GM21576 (cell line): ENCODE measurements around the gene KCNK15.

ENCODE experiments used
- ATAC-seq: cut with Tn5 transposase; IDR thresholded peaks from one replicate; pipeline ENCODE4 v1.9.1; 2021; ENCODE audit warnings: mild to moderate bottlenecking, moderate library complexity; ENCODE audit not compliant: unreplicated experiment

KCNK15 gene

DNA sequence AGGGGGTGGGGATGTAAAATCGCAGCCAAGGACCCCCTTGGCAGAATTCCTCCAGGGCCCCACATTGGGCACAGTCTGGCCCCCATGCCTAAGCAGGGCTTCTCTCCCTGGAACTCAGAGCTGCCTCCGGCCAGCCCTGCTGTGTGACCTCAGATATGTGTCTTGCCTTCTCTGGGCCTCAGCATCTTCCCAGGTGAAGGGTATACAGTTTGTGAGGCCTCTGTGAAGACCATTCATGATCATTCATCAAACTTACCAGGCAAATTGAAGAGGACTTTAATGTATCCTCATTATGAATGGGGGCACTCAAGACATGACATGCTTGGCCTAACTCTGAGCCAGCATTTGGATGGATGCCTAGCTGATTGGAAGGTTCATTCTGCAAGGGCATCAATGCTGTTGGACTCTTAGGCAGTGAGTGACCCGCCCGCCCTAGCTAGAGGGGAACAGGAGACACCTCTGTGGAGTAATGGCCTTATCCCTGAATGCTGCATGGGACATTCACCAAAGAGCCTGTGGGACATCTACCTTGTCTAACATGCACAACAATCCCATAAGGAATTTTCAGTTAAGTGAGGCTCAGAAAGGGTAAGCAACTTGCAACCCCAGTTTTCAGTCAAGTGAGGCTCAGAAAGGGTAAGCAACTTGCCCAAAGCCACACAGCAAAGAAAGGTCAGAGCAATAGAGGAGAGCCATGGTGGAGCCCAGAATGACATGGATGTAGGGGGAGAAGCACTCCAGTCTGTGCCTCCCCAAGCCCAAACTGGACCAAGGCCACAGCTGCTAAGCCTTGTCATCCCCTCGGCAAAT is 30.0 kb upstream of the KCNK15 start:
- no peak for ATAC-seq

DNA sequence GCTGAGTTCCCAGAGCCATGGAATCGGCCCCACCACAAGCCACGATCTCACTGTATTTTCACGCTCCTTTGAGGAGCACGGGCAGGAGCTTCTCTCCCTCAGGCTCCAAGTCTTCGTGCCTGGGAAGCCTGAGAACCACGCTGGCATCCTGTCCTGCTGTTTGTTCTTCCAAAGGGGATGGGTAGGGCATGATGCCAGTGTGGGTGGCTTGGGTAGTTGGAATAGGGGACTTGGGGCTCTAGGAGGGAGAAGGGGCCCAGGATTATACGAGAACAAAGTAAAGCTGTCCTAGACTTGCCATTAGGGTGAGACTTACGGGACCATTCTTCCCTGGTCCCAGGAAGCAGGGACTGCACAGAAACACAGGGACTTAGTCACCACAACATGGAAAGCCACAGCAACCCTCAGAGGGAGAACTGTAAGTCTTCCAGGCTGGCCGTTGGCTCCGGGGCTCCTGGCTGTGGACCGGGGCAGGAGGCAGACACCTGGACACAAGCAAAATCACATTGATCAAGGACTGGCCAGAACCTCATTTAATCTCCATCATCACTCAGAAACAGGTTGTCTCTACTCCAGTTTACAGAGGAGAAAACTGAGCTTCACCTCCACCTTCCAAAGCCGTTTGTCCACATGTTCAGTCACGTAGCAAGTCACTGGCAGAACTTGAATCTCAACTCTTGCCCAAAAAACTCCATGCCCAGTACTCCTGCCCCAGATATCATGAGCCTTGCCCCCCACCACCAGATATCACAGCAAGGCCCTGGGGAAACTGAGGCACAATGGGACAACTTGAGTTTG is 29.2 kb upstream of the KCNK15 start:
- ATAC-seq, result no peak

DNA sequence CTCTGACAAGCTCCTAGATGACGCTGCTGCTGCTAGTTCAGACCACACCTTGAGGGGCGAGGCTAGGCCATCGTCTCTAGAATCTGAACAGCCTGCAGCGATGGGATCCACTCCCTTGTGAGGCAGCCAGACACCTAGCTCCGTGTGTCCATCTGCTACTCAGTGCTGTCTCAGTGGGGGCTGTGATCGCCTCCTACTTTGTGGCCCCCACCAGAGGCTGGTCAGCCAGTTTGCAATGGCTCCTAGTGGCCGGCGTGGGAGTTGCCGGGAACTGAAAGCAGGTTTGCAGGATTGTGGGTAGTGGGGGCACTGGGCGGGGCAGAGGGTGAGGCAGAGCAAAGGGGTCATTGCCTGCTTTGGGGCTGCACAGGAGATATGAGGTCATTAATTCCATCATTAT is 27.7 kb upstream of the KCNK15 start:
- ATAC-seq, result no peak

DNA sequence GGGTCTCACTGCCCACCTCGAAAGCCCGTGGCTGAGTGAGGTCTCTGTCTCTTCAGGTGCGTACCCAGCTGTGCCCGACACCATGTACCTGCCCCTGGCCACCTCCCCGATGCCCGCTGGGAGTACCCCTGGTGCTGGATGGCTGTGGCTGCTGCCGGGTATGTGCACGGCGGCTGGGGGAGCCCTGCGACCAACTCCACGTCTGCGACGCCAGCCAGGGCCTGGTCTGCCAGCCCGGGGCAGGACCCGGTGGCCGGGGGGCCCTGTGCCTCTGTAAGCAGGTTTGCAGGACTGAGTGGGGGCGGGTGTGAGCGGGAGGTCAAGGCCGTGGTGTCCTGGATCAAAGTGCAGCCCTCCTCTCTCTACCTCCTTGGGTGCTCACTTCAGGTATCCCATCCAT is 25.8 kb upstream of the KCNK15 start:
- ATAC-seq, result no peak

DNA sequence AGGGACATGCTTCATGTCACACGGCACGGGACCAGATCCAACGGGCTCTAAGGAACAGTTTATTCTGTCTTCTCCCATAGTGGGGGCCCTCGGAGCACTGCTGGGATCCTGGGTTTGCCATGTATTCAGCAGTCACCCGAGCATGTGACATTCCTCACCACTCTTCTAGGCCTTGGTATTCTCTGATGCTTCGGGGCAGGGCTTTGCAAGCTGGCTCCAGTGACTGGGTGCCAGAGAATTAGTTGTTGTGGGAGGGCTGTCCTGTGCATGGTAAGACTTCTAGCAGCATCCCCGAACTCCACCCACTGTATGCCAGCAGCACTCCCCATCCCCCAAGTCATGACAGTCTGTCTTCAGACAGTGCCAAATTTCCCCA is 25.1 kb upstream of the KCNK15 start:
- no peak for ATAC-seq

DNA sequence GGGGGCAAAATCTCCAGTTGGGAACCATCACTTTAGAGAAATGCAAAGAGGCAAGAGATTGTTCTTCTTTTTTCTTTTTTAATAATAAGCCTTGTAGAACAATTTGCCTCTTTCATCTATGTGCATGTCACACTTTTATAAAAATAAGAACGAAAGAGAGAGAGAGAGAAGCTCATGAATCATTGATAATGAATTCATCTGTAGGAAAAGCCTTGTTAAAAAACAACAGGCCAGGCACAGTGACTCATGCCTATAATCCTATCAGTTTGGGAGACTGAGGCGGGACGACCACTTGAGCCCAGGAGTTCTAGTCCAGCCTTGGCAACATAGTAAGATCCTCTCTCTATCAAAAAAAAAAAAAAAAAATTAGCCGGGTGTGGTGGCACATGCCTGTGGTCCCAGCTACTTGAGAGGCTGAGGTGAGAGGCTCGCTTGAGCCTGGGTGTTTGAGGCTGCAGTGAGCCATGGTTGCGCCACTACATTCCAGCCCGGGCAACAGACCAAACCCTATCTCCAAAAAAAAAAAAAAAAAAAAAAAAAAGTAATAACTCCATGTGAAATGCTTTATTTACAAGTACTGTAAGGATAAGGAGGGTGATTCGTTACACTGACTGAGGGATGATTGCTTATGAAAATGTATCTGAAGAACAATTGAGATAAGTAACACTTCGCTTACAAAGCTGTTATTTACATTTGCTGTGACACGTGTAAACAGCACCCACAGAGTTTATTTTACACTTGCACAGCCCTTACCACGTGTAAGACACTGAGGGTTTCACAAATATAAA is 24.5 kb upstream of the KCNK15 start:
- ATAC-seq, result no peak

DNA sequence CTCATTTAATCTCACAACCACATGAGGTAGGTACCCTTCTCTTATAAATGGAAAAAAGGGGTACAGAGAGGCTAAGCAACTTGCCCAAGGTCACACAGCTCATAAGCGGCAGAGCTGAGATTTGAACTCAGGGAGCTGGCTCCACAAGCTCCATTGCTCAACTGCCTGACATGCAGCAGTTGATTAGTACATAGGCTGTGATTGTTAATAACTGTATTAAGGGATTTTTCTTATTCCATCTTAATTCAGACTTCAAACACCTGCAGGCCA is 23.9 kb upstream of the KCNK15 start:
- no peak for ATAC-seq

DNA sequence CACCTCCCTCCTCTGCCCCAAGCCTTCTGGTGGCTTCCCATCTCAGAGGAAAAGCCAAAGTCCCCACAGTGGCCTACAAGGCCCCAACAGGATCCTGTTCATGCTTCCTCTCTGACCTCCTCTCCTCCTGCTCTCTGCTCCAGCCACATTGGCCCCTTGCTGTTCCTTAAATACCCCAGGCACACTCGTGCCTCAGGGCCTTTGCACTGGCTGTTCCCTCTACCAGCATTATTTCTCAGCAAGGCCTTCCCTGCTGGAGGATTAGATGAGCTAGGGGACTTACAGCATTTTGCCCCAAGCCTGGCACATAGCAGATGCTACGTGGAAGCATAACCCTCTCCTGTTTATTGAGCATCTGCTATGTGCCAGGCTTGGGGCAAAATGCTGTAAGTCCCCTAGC is 22.7 kb upstream of the KCNK15 start:
- no peak for ATAC-seq

DNA sequence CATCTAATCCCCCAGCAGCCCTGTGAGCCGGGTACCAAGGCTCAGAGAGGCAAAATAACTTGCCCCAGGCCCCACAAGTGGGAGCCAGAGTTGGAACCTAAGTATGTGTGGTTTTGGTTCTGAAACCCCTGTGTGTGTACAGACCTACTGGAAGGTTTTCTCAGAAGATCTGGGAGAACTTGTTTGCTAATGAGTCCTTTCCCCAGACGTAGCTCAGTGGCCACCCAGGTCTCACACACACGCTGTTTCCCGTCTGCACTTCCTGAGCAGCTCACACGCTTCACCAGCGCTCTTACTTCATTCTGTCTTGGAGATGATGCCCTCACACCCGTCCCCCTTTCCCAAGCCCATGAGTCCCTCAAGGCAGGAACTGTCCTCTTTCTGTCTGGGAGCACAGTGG is 22.3 kb upstream of the KCNK15 start:
- ATAC-seq, result no peak

DNA sequence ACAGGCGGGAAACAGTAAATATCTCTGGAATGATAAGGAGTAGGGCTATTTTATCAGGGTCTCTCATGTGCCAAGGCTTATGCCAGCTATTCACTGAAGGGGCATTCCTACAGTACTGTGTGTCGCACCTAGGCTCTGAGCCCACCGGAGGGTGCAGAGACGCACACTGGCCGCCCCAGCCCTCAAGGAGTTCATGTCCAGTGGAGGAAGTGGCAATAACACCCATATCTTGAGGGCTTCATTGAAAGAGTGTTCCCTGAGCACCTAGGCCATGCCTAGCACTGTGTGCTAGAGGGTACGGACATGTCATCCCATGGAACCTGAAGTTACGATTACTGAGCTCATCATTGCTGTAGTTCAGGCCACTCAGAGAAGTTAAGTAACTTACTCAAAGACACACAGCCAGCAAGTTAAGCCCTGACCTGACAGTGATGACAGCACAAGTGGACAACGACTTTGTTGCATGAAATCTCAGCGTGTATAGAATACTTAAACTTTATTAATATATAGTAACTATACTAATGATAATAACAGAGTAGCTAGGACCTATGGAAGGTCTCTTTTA is 21.8 kb upstream of the KCNK15 start:
- no peak for ATAC-seq

DNA sequence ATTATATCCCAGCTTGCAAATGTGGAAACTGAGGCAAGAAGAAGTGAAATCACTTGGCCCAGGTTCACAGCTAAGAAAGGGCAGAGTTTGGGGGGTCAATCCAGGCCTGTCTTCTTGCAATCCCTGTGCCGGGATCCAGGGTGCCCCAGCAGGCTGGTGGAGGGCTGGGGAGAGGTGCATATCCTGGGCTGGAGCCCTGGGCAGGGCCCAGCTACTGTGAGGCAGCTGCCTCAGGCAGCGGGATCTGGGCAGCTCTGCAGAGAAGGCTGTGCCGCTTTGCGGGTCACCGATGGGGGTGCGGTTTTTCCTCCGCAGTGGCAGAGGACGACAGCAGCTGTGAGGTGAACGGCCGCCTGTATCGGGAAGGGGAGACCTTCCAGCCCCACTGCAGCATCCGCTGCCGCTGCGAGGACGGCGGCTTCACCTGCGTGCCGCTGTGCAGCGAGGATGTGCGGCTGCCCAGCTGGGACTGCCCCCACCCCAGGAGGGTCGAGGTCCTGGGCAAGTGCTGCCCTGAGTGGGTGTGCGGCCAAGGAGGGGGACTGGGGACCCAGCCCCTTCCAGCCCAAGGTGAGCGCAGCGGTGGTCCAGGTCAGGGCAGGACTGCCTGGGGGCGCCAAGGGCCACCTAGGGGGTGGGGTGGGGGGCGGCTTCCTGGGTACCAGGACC is 21.1 kb upstream of the KCNK15 start:
- no peak for ATAC-seq

DNA sequence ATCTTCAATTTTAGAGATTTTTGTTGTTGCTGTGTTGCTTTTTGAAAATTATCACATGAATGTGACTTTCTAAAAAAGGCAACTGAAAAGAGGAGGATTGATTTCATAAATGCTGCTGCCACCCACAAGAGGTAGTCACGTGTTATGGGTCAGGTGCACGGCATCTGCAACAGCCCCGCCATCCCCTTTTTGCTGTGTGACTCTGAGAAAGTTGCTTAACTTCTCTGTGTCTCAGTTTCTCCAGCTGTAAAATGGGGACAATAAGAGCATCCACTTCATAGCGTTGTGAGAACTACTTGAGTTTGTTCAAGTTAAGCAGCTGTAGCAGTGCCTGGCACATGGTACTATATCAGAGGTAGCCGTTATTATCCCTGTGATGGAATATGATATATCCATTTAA is 19.8 kb upstream of the KCNK15 start:
- ATAC-seq, result no peak

DNA sequence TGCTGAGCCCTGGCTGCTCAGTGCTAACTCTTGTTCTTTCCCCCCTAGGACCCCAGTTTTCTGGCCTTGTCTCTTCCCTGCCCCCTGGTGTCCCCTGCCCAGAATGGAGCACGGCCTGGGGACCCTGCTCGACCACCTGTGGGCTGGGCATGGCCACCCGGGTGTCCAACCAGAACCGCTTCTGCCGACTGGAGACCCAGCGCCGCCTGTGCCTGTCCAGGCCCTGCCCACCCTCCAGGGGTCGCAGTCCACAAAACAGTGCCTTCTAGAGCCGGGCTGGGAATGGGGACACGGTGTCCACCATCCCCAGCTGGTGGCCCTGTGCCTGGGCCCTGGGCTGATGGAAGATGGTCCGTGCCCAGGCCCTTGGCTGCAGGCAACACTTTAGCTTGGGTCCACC is 18.6 kb upstream of the KCNK15 start:
- ATAC-seq, result no peak

DNA sequence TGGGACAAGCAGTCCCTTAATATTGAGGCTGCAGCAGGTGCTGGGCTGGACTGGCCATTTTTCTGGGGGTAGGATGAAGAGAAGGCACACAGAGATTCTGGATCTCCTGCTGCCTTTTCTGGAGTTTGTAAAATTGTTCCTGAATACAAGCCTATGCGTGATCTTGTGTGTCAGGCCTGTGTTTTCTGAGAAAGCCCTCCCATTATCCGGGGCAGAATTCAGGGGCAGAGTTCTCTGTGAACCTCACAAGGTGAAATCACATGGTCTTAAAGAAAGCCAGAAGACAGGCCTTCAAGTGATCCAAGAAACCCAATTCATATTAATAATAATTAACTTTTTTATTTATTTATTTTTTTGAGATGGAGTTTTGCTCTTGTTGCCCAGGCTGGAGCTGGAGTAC is 18.0 kb upstream of the KCNK15 start:
- no peak for ATAC-seq

DNA sequence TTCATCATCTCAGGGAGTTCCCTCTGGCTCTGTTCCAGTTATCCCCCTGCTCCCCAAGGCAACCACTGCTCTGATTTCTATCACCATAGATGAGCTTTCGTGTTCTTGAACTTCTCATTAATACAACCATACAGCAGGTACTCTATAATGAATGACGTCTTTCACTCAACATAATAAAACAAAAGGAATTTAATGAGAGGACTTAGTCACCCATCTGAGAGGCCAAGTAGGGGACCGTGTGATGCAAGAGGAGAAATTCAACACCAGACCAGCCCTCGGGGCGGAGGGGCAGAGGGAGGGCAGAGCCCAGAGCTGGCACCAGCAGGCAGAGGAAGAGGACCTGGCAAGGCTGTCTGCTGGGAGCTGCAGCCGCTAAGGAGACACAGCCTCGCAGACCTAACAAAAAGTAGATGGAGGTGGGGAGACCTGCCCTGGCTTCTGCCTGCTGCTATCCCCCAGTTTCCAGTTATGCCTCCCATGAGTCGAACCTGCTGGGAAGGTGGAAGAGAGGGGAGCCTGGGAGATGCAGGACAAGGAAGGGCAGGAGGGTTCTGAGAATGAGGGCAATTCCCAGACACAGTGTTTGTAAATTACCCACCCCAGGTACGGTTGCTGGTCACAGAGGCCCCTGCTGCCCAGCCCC is 16.7 kb upstream of the KCNK15 start:
- no peak for ATAC-seq

DNA sequence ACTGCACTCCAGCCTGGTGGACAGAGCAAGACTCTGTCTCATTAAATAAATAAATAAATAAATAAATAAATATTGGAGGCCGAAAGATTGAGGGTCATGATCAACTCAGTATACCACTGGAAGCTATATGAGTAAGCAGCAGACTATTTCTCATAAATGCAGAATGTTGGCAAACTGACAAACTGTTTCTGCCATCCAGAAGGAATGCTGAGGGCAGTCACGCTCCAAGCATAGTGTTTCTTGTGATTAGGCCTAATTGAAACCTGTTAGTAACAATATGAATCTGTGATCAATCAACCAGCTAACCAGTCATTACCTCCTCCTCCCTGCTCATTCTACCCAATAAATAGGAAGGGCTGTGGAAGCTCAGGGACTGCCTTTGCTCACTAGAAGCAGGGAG is 15.2 kb upstream of the KCNK15 start:
- no peak for ATAC-seq

DNA sequence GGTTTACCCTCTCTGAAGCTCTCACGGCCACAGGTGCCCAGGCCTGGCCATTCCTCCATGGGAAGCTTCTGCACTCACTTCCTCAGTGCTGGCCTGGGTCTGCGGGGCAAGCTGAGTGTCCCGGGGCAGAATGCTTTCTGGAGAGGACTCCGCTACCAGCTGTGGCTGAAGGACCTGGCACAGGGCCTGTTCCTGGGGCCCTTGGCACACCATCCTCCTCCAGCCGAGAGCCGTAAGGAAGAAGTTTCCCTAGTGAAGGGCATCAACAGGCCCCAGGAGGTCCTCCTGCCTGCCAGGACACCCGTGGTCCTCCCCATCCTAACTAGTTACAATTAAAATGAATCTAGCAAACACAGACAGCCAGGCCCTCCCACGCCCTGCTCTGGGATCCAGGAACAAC is 14.0 kb upstream of the KCNK15 start:
- ATAC-seq, result no peak

DNA sequence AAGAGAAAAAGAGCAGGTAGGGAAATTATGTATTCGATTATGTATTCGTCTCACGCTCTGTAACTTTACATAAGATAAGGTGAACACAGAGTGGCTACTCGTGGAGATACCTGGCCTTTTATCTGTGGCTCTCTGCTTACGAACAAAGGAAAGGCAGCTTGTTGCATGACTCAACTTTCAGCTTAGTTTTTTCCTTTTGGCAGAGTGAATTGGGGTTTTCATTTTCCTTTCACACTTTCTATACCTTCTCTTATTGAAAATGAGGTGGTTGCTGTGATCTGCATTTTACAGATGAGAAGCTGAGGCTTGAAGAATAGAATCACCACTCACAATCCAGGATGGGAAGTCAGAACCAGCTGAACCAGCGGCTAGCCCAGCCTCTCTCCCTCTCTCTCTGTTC is 13.3 kb upstream of the KCNK15 start:
- no peak for ATAC-seq

DNA sequence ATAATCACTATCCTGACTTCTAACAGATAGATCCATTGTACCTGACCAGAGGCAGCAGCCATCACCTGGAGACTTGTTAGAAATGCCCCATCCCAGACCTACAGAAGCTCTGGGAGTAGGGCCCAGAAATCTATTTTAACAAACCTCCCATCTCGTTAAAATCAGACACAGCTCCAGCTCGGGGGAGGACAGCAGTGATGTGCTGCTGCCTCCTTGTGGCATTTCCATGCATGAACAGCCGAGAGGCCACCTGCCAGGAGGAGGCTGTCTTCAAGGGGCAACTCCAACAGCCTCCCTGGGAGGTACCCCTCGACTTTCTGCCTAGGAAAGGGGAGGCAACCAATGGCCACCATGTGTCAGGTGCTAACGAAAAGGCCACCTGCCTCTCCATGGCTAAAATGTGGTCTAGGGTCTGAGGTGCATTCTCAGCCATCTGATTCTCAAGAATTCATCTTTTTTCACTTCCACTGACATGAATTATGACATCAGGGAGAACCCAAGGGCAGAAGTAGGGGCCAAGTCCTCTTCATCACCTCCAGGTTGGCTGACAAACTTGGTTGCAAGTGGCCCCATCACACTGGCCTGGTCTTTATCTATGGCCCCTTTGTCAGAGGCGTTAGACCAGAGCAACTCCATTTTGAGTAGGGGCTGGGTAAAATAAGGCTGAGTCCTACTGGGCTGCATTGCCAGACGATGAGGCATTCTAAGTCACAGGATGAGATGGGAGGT is 12.2 kb upstream of the KCNK15 start:
- no peak for ATAC-seq

DNA sequence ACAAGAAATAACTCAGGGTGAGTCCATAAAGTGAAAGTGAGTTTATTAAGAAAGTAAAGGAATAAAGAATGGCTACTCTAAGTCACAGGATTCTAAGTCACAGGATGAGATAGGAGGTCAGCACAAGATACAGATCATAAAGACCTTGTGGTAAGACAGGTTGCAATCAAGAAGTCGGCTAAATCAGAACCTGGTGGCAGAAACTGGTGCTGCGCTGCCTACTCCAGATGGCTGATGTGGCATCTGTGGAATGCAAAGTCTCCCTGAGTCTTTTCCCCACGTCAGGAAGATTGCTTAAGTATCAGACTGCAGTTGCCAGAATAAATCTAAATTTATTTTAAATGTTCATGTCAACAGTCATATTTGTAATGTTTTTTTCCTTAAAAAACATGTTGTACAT is 10.7 kb upstream of the KCNK15 start:
- ATAC-seq, result no peak
